HepG2 (cell line): Measurements from ENCODE around the gene AGAP1. TPM values are rescaled to one million over a fixed set of nuclear protein-coding genes. Genes with fewer than 3 reads are reported as not detected.

Source experiments
- ATAC-seq: fragments of 200-7000 bp; cut with Tn5 transposase; 3 replicates; pipeline ENCODE4 v1.9.1; 2020; ENCODE audit warnings: mild to moderate bottlenecking, moderate library complexity
- BruUV-seq: library from RNA; stranded (reverse); fragments of 400-500 nt; replicated peaks from 2 replicates; lab custom pipeline; 2021; lab: Mats Ljungman, UMichigan
- CTCF ChIA-PET: fragments of 300-600 bp; formaldehyde crosslinking; extraction: SDS; loops from one replicate; lab custom pipeline; 2021; ENCODE audit warnings: low total read pairs, inconsistent platforms, low intra/inter-chr PET ratio; lab: Yijun Ruan, JAX
- POLR2A ChIA-PET: fragments of 350-600 bp; sonication (Branson Sonifier 250); formaldehyde crosslinking; loops from one replicate; lab custom pipeline; 2020; ENCODE audit warnings: antibody characterized with exemption, inconsistent platforms; lab: Yijun Ruan, JAX
- DNase-seq: peaks from one replicate; pipeline ENCODE4 v3.0.0-alpha.2; 2015; ENCODE audit warnings: low spot score
- FAIRE-seq: peaks from 3 replicates; lab custom pipeline; 2011; peaks lifted over from hg19 to GRCh38; lab: Jason Lieb, UNC
- H2AFZ ChIP-seq: one replicate; pipeline ENCODE4 v1.6.1; 2011; ENCODE audit warnings: low read length, inconsistent platforms
- H3K27ac ChIP-seq: fragments of 300-600 bp; 3 replicates; pipeline ENCODE4 v1.8.0; 2011; ENCODE audit warnings: mixed run types, mild to moderate bottlenecking, mixed read lengths, low read length, inconsistent platforms; ENCODE audit not compliant: insufficient read depth; ENCODE audit errors: extremely low read length
- H3K27me3 ChIP-seq, 2 experiments: fragments of 200-600 bp in 1 of 2; 2 replicates in 1 of 2; 3 replicates in 1 of 2; pipeline versions ENCODE4 v1.6.0 to v1.8.0; 2011; ENCODE audit warnings: low read length in 2 of 2, mild to moderate bottlenecking in 2 of 2, moderate library complexity in 2 of 2, inconsistent platforms in 1 of 2; ENCODE audit not compliant: insufficient read depth in 2 of 2, control insufficient read depth in 1 of 2
- H3K36me3 ChIP-seq, 2 experiments: fragments of 200-600 bp in 1 of 2; replicated peaks in 1 of 2; 2 replicates in 1 of 2; 3 replicates in 1 of 2; pipeline versions ENCODE4 v1.5.1 to v1.8.0; 2011; ENCODE audit warnings: low read length in 2 of 2, inconsistent platforms in 1 of 2; ENCODE audit not compliant: insufficient read depth in 2 of 2, control insufficient read depth in 1 of 2
- H3K4me1 ChIP-seq: 2 replicates; pipeline ENCODE4 v1.5.1; 2012; ENCODE audit warnings: low read length, inconsistent platforms; ENCODE audit not compliant: insufficient read depth
- H3K4me2 ChIP-seq: 2 replicates; pipeline ENCODE4 v1.6.0; 2011; ENCODE audit warnings: low read depth, low read length, inconsistent platforms
- H3K4me3 ChIP-seq, 3 experiments: fragments of 200-600 bp in 1 of 3; sonication (generic), shearing (Covaris generic) in 1 of 3; replicated peaks in 1 of 3; 2 replicates each; pipeline ENCODE4 v1.5.1; 2011 to 2016; ENCODE audit warnings: low read length in 3 of 3, inconsistent platforms in 2 of 3, low read depth in 2 of 3, mild to moderate bottlenecking in 2 of 3, control low read depth in 1 of 3, mixed read lengths in 1 of 3; ENCODE audit not compliant: insufficient read depth in 1 of 3
- H3K79me2 ChIP-seq: one replicate; pipeline ENCODE4 v1.6.1; 2011; ENCODE audit warnings: low read length, inconsistent platforms; ENCODE audit not compliant: insufficient read depth
- H3K9ac ChIP-seq: 2 replicates; pipeline ENCODE4 v1.6.0; 2011; ENCODE audit warnings: mild to moderate bottlenecking, low read depth, low read length, inconsistent platforms; ENCODE audit not compliant: insufficient read depth
- H3K9me3 ChIP-seq: 2 replicates; pipeline ENCODE4 v1.5.1; 2012; ENCODE audit warnings: mild to moderate bottlenecking, low read length
- H4K20me1 ChIP-seq: 2 replicates; pipeline ENCODE4 v1.6.0; 2011; ENCODE audit warnings: inconsistent platforms, mild to moderate bottlenecking, low read length, moderate library complexity; ENCODE audit not compliant: insufficient read depth
- GTF3A ChIP-seq: sonication (generic); formaldehyde crosslinking; conservative IDR thresholded peaks from 2 replicates; pipeline ENCODE4 v1.4.0; 2020; ENCODE audit warnings: mild to moderate bottlenecking, missing genetic modification reagents
- PTBP1 ChIP-seq: fragments of 200-400 bp; formaldehyde crosslinking; IDR thresholded peaks from 2 replicates; pipeline ENCODE4 v1.6.1; 2018; ENCODE audit warnings: low read length, low read depth; ENCODE audit not compliant: poor library complexity, severe bottlenecking
- RBM39 ChIP-seq: fragments of 200-400 bp; formaldehyde crosslinking; IDR thresholded peaks from one replicate; pipeline ENCODE4 v1.6.1; 2018; ENCODE audit warnings: antibody characterized with exemption, mild to moderate bottlenecking, low read depth, low read length; ENCODE audit not compliant: poor library complexity, severe bottlenecking
- ZBTB44 ChIP-seq: sonication (generic); formaldehyde crosslinking; IDR thresholded peaks from 2 replicates; pipeline ENCODE4 v1.4.0; 2020; ENCODE audit warnings: missing genetic modification reagents
- ZKSCAN1 ChIP-seq: fragments of 150-350 bp; IDR thresholded peaks from 2 replicates; pipeline ENCODE4 v1.6.1; 2014; ENCODE audit warnings: low read length
- ZNF543 ChIP-seq: sonication (generic); formaldehyde crosslinking; IDR thresholded peaks from 2 replicates; pipeline ENCODE4 v1.4.0; 2020; ENCODE audit warnings: mild to moderate bottlenecking, missing genetic modification reagents
- ZNF652 ChIP-seq: IDR thresholded peaks from 2 replicates; pipeline ENCODE4 v1.6.1; 2016; ENCODE audit warnings: low read depth, borderline replicate concordance
- ZNF781 ChIP-seq: sonication (generic); formaldehyde crosslinking; IDR thresholded peaks from 2 replicates; pipeline ENCODE4 v1.5.1; 2020; ENCODE audit warnings: borderline replicate concordance, mild to moderate bottlenecking, missing genetic modification reagents; ENCODE audit errors: not compliant biosample characterization
- WGBS: methylation state at CpG from one replicate; pipeline ENCODE4 v1.1.6; 2017; ENCODE audit warnings: low lambda C conversion rate; 5-methylcytosine and 5-hydroxymethylcytosine counted together
- in situ Hi-C: cut with HindIII; loops from 2 replicates; pipeline ENCODE4 v1.10.0; 2017; ENCODE audit warnings: low pct_unique_long_range_greater_than_20kb; ENCODE audit not compliant: extremely low pct_ligation_motif_present
- intact Hi-C: fragments of 100-400 bp; cut with micrococcal nuclease; formaldehyde crosslinking; loops from one replicate; pipeline ENCODE4 v1.10.0; 2022; ENCODE audit not compliant: unreplicated experiment
- polyA plus RNA-seq, 8 experiments: library from polyadenylated mRNA; depleted of rRNA in 3 of 8; stranded (reverse) in 7 of 8; unstranded in 1 of 8; fragments of >200 nt; fragmentation: Illumina TruSeq in 4 of 8; extraction: Trizol in 4 of 8; gene quantifications; 2 replicates each; pipeline versions ENCODE4 v1.2.1 to v1.2.3, GENCODE V29; 2011 to 2016; ENCODE audit warnings: low read depth in 4 of 8, missing spikeins in 1 of 8, mixed read lengths in 1 of 8; ENCODE audit not compliant: insufficient read depth in 1 of 8
- total RNA-seq, 5 experiments: library from RNA; depleted of rRNA; stranded (reverse); fragments of >200 nt; fragmentation: Illumina TruSeq; extraction: Trizol; gene quantifications; 2 replicates each; pipeline ENCODE4 v1.2.3, GENCODE V29; 2016; ENCODE audit warnings: low read depth in 1 of 5

AGAP1 gene
- total and polyA plus RNA-seq, 2 of the 13 experiments (the other 11 are each of a cell fraction or from before 2014, with no cell fraction given): 21.2 to 32.7 TPM

GRCh38 chr2:235780401-235780800 is 286.6 kb downstream of the AGAP1 start:
- Histone ChIP-seq H3K4me3 (no peak overlapping the region), H3K4me1 (no peaks in the 10 kb centered on the region), H3K79me2 (no peaks in the 10 kb centered on the region), H3K36me3 (peaks cover 2 to 17% of the 10 kb centered on the region in 2 experiments; a peak in 4 of 5 replicates), H3K9me3 (no peaks in the 10 kb centered on the region), H2AFZ (no peak overlapping the region), H3K27me3 (no peaks in the 10 kb centered on the region), H4K20me1 (0 out of 2 replicates have a peak, but pooled peaks cover 4% of the 10 kb centered on the region), H3K27ac (no peak overlapping the region), H3K4me2 (no peak overlapping the region), H3K9ac (no peak overlapping the region)
- 97% methylated on average over 4 of the region's 4 CpGs for WGBS
- ATAC-seq (no peak), FAIRE-seq (no peak), DNase-seq (no peak)
- intact Hi-C loops: no loop called here
- BruUV-seq: no TSS peak
- TF ChIP-seq ZBTB44 (CRISPR knock-in tag): no peak
- TF ChIP-seq PTBP1: no peak
- TF ChIP-seq ZNF652 (CRISPR knock-in tag): no peak
- no peak for TF ChIP-seq ZNF543 (CRISPR knock-in tag)
- no peak for TF ChIP-seq ZKSCAN1
- no peak for TF ChIP-seq GTF3A (CRISPR knock-in tag)
- no peak for TF ChIP-seq ZNF781 (CRISPR knock-in tag)
- TF ChIP-seq RBM39: no peak
- ChIA-PET CTCF (interaction anchor here (2.2 to 4.3 kb wide), 2 partner anchors 397 to 401 kb away, joined by 15 to 39 read pairs; no protein-coding TSS in a partner anchor), POLR2A (no interaction called here)
- in situ Hi-C loops: no loop called here
